T-helper 1 cell treated with Interleukin-12 subunit alpha and Interleukin-12 subunit beta and Interleukin-4 antibody, amounts not matched to agents 30 μg/mL and 1 μg/mL, for 36 hours (primary cell): ENCODE data around the gene RIPPLY1.
"Not testable (repeated sequence)": the region's sequence is repeated elsewhere in the genome, so short reads cannot be mapped to it uniquely, and the experiment has no call there.

Experiments used
- H3K27ac Mint-ChIP-seq: one replicate; pipeline ENCODE4 v1.8.0; 2021; ENCODE audit warnings: mild to moderate bottlenecking, mixed read lengths
- H3K27me3 Mint-ChIP-seq: one replicate; pipeline ENCODE4 v1.8.0; 2021; ENCODE audit warnings: low read depth, mixed read lengths
- H3K36me3 Mint-ChIP-seq: one replicate; pipeline ENCODE4 v1.8.0; 2021; ENCODE audit warnings: low read depth, mixed read lengths
- H3K4me1 Mint-ChIP-seq: one replicate; pipeline ENCODE4 v1.8.0; 2021; ENCODE audit warnings: low read depth, mixed read lengths
- H3K4me3 Mint-ChIP-seq: one replicate; pipeline ENCODE4 v1.8.0; 2021; ENCODE audit warnings: mild to moderate bottlenecking, moderate library complexity, mixed read lengths
- H3K9me3 Mint-ChIP-seq: one replicate; pipeline ENCODE4 v1.8.0; 2021; ENCODE audit warnings: mixed read lengths

The RIPPLY1 gene

GRCh38 chrX:106899841-106900240 lies 3.3 kb downstream of the RIPPLY1 start:
- Mint-ChIP-seq H3K4me3 (no peak overlapping the region), H3K4me1 (no peaks in the 10 kb centered on the region), H3K9me3 (no peaks in the 10 kb centered on the region)

DNA sequence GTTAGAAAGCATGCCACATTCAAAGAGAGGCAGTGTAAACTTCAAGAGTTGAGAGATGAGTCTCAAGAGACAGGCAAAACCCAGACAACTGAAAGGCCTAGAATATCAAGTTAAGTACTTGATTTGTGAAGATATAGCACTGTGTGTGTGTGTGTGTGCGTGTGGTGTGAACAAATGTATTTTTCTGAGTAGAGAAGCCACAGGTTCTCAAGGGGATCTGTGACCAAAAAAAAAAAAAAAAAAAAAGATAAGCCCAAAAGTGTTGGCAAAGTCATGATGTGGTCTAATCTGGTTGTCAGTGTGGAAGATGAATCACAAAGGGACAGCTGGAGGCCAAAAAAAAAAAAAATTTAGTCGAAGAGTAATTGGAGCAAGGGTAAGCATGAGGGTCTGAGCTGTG lies 3.9 kb downstream of the RIPPLY1 start:
- no peaks in the 10 kb centered on the region for H3K27me3 Mint-ChIP-seq
- H3K4me1 Mint-ChIP-seq = no peaks in the 10 kb centered on the region
- no peak overlapping the region for H3K4me3 Mint-ChIP-seq
- no peak overlapping the region for H3K27ac Mint-ChIP-seq
- H3K9me3 Mint-ChIP-seq = no peaks in the 10 kb centered on the region
- no peaks in the 10 kb centered on the region for H3K36me3 Mint-ChIP-seq

More at GRCh38 chrX:106899841-106900240, 3.3 kb downstream of the RIPPLY1 start:
- no peaks in the 10 kb centered on the region for H3K27me3 Mint-ChIP-seq
- no peak overlapping the region for H3K27ac Mint-ChIP-seq
- no peaks in the 10 kb centered on the region for H3K36me3 Mint-ChIP-seq

- Mint-ChIP-seq H3K27ac (no peak overlapping the region), H3K4me3 (no peak overlapping the region), H3K27me3 (no peaks in the 10 kb centered on the region), H3K36me3 (no peaks in the 10 kb centered on the region), H3K4me1 (no peaks in the 10 kb centered on the region), H3K9me3 (no peaks in the 10 kb centered on the region)
Observed at GRCh38 chrX:106898462-106898861, 4.7 kb downstream of the RIPPLY1 start.

DNA sequence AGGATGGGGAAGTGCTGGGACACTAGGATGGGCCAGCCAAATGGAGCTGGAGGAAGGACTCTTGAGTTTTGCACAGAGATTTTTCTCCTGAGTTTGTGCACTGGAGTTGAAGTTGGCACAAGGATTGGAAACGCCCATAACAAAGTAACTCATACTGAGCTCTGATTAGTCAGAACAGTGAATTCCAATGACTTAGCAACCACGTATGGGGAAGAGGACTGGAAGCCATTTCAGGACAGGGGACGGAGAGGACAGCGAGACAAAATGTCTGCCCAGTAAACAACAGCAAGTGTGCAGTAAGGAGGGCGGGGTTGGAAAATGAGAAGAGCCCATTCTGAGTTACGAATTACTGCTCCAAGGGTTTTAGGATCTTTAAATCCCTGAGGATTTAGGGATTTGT lies 5.9 kb downstream of the RIPPLY1 start:
- H3K27ac Mint-ChIP-seq = no peak overlapping the region
- no peaks in the 10 kb centered on the region for H3K9me3 Mint-ChIP-seq

DNA sequence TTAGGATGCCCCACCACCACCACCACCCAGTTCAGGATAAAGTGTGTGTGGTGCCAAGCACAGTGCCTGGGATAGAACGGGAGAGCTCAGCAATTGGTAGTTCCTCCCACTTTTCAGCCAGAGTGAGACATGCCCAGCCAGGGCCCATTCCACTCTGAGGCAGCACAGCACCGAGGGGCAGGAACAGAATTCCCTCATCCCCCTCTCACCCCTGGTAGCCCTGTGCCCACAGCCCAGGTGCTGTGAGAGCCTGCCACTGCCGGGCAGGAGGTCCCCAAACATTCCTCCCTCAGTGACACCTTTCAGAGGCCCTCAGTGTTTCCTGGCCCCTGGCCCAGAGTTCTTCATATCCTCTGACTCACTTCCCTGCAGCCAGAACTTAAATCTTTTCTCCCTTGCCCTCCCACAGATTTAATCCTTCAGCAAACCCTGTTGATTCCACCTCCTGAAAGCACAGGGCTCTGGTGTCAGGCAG lies 8.1 kb downstream of the RIPPLY1 start:
- Mint-ChIP-seq H3K36me3 (no peaks in the 10 kb centered on the region), H3K27ac (no peak overlapping the region), H3K9me3 (no peaks in the 10 kb centered on the region), H3K4me3 (no peak overlapping the region), H3K27me3 (peaks cover 4% of the 10 kb centered on the region), H3K4me1 (no peaks in the 10 kb centered on the region)

More for the DNA sequence above, 5.9 kb downstream of the RIPPLY1 start:
- Mint-ChIP-seq H3K4me3 (no peak overlapping the region), H3K36me3 (no peaks in the 10 kb centered on the region), H3K4me1 (no peaks in the 10 kb centered on the region), H3K27me3 (no peaks in the 10 kb centered on the region)

GRCh38 chrX:106894392-106894909 lies 8.7 kb downstream of the RIPPLY1 start:
- no peak overlapping the region for H3K4me3 Mint-ChIP-seq
- no peaks in the 10 kb centered on the region for H3K36me3 Mint-ChIP-seq
- H3K4me1 Mint-ChIP-seq = no peaks in the 10 kb centered on the region
- peaks cover 4% of the 10 kb centered on the region for H3K27me3 Mint-ChIP-seq
- no peaks in the 10 kb centered on the region for H3K9me3 Mint-ChIP-seq
- H3K27ac Mint-ChIP-seq = no peak overlapping the region

DNA sequence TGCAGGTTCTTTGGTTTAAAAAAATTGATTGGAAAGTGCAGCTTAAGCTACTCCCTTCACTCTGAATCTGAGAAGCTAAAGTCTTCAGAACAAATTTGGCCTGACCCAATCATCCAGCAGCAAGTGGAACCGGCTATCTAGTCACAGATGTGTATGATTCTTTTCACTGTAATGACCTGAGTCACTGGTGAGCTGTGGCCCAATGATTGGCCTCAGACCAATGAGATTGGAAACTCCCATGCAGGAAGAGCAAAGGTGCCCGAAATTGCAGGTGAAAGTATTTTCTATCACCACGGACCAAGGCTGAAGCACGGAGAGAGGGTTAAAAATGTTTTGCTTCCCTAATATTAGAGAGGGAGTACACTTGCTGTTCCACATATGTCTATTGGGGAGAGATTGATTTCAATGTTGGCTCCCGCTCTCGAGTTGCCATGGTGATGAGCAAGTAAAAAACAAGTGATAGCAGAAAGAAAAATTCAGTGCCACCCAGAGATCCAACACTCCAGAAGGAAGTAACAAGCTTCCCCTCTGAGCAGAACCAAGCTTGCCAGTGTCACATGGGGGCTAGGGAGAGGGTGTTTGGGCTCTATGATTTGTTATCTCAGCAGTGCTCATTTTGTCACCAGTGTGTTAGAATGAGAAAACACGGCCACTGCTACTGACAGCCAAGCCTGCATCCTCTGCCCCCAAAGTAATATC lies 11.2 kb downstream of the RIPPLY1 start:
- Mint-ChIP-seq H3K4me3 (no peak overlapping the region), H3K36me3 (no peaks in the 10 kb centered on the region), H3K4me1 (no peaks in the 10 kb centered on the region), H3K9me3 (no peaks in the 10 kb centered on the region), H3K27ac (no peak overlapping the region), H3K27me3 (peaks cover 11% of the 10 kb centered on the region)

GRCh38 chrX:106889468-106889867 lies 13.7 kb downstream of the RIPPLY1 start:
- no peaks in the 10 kb centered on the region for H3K4me1 Mint-ChIP-seq
- no peaks in the 10 kb centered on the region for H3K9me3 Mint-ChIP-seq
- no peaks in the 10 kb centered on the region for H3K36me3 Mint-ChIP-seq
- H3K27ac Mint-ChIP-seq = no peak overlapping the region
- no peak overlapping the region for H3K4me3 Mint-ChIP-seq
- H3K27me3 Mint-ChIP-seq = peaks cover 12% of the 10 kb centered on the region

DNA sequence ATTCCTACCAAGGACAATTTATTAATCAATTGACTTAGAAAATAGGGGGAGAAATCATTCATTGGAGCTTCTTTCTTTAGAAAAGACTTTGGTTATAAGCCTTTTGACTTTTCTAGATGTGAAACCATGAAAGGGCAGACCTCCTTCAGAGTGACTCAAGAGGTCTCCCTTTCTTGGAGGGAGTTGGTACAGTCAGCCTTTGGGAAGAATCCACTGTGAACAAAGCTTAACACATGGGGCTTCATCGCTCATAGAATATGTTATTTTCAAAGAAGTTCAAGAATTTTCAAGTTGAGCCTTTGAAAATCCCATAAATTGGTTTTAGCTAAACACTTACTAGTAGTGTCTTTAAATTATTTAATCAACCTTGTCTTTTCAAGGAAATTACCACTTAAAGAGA lies 28.0 kb downstream of the RIPPLY1 start:
- Mint-ChIP-seq H3K27me3 (peaks cover 4% of the 10 kb centered on the region), H3K36me3 (no peaks in the 10 kb centered on the region), H3K27ac (no peak overlapping the region), H3K4me1 (no peaks in the 10 kb centered on the region), H3K4me3 (no peak overlapping the region), H3K9me3 (no peaks in the 10 kb centered on the region)

DNA sequence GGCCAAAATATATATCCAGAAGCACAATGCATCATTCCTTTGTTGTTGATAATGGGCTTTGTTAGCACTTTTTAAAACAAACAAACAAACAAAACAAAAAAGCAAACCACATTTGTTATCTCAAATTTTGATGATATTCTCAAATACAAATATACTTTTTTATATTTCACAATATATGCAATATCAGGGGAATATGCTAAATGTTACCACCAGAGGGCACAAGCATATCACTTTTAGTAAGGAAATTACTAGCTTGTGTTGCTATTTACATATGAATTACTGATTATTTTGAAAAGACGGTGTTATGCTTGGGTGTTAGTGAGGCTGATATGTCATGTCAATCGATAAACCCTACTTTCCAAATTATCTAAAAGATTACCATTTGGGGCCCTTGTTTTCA lies 29.1 kb downstream of the RIPPLY1 start:
- no peaks in the 10 kb centered on the region for H3K36me3 Mint-ChIP-seq
- no peaks in the 10 kb centered on the region for H3K4me1 Mint-ChIP-seq
- H3K4me3 Mint-ChIP-seq = no peak overlapping the region
- peaks cover 1% of the 10 kb centered on the region for H3K27me3 Mint-ChIP-seq
- H3K27ac Mint-ChIP-seq = no peak overlapping the region
- no peaks in the 10 kb centered on the region for H3K9me3 Mint-ChIP-seq

- H3K9me3 Mint-ChIP-seq, H3K4me1 Mint-ChIP-seq, H3K27me3 Mint-ChIP-seq, H3K4me3 Mint-ChIP-seq, H3K36me3 Mint-ChIP-seq, H3K27ac Mint-ChIP-seq: not testable (repeated sequence)
Observed at GRCh38 chrX:106872796-106873195, 30.3 kb downstream of the RIPPLY1 start.

GRCh38 chrX:106863697-106864096 lies 39.4 kb downstream of the RIPPLY1 start:
- H3K36me3 Mint-ChIP-seq = no peaks in the 10 kb centered on the region

GRCh38 chrX:106862972-106863688 lies 40.0 kb downstream of the RIPPLY1 start:
- H3K27me3 Mint-ChIP-seq = no peaks in the 10 kb centered on the region
- no peaks in the 10 kb centered on the region for H3K36me3 Mint-ChIP-seq
- H3K9me3 Mint-ChIP-seq = no peaks in the 10 kb centered on the region
- no peak overlapping the region for H3K4me3 Mint-ChIP-seq
- no peak overlapping the region for H3K27ac Mint-ChIP-seq
- H3K4me1 Mint-ChIP-seq = no peaks in the 10 kb centered on the region

More at GRCh38 chrX:106863697-106864096, 39.4 kb downstream of the RIPPLY1 start:
- Mint-ChIP-seq H3K27ac (no peak overlapping the region), H3K4me1 (no peaks in the 10 kb centered on the region), H3K27me3 (no peaks in the 10 kb centered on the region), H3K4me3 (no peak overlapping the region), H3K9me3 (no peaks in the 10 kb centered on the region)
